ENCODE data around the gene LRPPRC. TPM values are rescaled to one million over a fixed set of nuclear protein-coding genes. Genes with fewer than 3 reads are reported as not detected.

Gene LRPPRC
- total and polyA plus RNA-seq, 10 of the 15 experiments (the other 5 are each of a cell fraction or from before 2014, with no cell fraction given) = 34.1 to 152 (median 97.0) TPM

DNA sequence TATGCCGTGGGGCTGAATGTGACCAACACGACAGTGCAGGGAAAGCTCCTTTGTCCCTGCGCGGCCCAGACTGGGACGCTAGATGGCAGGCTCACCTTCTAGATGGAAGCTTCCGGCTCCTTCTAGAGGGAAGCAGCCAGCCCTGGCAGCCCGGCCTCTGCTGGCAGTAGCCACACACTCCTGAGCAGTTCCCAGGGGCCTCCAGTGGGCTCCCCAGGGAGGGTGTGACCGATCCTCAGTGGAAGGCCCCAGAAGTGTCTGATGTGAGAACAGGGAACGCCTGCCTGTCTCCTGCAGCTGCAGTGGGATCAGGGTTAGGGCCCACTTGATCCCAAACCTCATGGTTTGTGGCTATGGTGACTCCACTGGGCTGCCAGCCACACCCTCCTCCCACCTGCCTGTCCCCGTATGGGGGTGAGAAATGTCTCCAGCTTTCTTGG, 48.5 kb upstream of the LRPPRC start:
- in situ Hi-C loops (cut with MboI) = loop anchor here (5.0 to 10.0 kb wide), 2 partner anchors 433 to 910 kb away; no protein-coding TSS in a partner anchor
- WGBS (ENCODE audit: insufficient coverage, insufficient replicate concordance, low lambda C conversion rate, missing lambda C conversion rate) = under 1% methylated on average over 10 of the region's 10 CpGs
- POLR2A ChIA-PET = interaction anchor here (1.1 kb wide), 1 partner anchor 44 kb away, joined by 4 read pairs; no protein-coding TSS in a partner anchor
- TF ChIP-seq TARDBP (IDR thresholded peaks at IDR 0.05; ENCODE audit: borderline replicate concordance) (no peak), MEF2B (IDR thresholded peaks at IDR 0.05; ENCODE audit: partially characterized antibody, poor library complexity, severe bottlenecking) (peak; percentile 96), KLF5 (IDR thresholded peaks at IDR 0.05; ENCODE audit: partially characterized antibody) (no peak), RELA (IDR thresholded peaks at IDR 0.05; ENCODE audit: borderline replicate concordance, partially characterized antibody) (no peak), HCFC1 (IDR thresholded peaks at IDR 0.05; ENCODE audit: low read length) (0 out of 2 replicates have a peak, but pooled peaks have one; percentile 22), BHLHE40 (IDR thresholded peaks at IDR 0.05; ENCODE audit: borderline replicate concordance in 1 of 2, low read depth in 2 of 2, low read length in 1 of 2) (peak; percentile 27 to 61; a peak in 2 of 4 replicates), RAD21 (IDR thresholded peaks at IDR 0.05; ENCODE audit: insufficient read depth, low read depth, low read length) (peak; percentile 92), RB1 (IDR thresholded peaks at IDR 0.05; ENCODE audit: borderline replicate concordance) (peak; percentile 95), GATAD2B (conservative IDR thresholded peaks at IDR 0.05; ENCODE audit: low read depth) (peak; percentile 88), IRF4 (IDR thresholded peaks at IDR 0.05; ENCODE audit: low read depth, low read length) (peak; percentile 62), SMC3 (IDR thresholded peaks at IDR 0.05; ENCODE audit: borderline replicate concordance, low read length) (peak; percentile 77)
- TF ChIP-seq, protein P1, sequence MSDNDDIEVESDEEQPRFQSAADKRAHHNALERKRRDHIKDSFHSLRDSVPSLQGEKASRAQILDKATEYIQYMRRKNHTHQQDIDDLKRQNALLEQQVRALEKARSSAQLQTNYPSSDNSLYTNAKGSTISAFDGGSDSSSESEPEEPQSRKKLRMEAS (IDR thresholded peaks at IDR 0.05; ENCODE audit: low read depth, low read length) = no peak
- TF ChIP-seq, protein P2, sequence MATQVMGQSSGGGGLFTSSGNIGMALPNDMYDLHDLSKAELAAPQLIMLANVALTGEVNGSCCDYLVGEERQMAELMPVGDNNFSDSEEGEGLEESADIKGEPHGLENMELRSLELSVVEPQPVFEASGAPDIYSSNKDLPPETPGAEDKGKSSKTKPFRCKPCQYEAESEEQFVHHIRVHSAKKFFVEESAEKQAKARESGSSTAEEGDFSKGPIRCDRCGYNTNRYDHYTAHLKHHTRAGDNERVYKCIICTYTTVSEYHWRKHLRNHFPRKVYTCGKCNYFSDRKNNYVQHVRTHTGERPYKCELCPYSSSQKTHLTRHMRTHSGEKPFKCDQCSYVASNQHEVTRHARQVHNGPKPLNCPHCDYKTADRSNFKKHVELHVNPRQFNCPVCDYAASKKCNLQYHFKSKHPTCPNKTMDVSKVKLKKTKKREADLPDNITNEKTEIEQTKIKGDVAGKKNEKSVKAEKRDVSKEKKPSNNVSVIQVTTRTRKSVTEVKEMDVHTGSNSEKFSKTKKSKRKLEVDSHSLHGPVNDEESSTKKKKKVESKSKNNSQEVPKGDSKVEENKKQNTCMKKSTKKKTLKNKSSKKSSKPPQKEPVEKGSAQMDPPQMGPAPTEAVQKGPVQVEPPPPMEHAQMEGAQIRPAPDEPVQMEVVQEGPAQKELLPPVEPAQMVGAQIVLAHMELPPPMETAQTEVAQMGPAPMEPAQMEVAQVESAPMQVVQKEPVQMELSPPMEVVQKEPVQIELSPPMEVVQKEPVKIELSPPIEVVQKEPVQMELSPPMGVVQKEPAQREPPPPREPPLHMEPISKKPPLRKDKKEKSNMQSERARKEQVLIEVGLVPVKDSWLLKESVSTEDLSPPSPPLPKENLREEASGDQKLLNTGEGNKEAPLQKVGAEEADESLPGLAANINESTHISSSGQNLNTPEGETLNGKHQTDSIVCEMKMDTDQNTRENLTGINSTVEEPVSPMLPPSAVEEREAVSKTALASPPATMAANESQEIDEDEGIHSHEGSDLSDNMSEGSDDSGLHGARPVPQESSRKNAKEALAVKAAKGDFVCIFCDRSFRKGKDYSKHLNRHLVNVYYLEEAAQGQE (IDR thresholded peaks at IDR 0.05; ENCODE audit: low read depth, low read length) = no peak
- TF ChIP-seq, protein P3, sequence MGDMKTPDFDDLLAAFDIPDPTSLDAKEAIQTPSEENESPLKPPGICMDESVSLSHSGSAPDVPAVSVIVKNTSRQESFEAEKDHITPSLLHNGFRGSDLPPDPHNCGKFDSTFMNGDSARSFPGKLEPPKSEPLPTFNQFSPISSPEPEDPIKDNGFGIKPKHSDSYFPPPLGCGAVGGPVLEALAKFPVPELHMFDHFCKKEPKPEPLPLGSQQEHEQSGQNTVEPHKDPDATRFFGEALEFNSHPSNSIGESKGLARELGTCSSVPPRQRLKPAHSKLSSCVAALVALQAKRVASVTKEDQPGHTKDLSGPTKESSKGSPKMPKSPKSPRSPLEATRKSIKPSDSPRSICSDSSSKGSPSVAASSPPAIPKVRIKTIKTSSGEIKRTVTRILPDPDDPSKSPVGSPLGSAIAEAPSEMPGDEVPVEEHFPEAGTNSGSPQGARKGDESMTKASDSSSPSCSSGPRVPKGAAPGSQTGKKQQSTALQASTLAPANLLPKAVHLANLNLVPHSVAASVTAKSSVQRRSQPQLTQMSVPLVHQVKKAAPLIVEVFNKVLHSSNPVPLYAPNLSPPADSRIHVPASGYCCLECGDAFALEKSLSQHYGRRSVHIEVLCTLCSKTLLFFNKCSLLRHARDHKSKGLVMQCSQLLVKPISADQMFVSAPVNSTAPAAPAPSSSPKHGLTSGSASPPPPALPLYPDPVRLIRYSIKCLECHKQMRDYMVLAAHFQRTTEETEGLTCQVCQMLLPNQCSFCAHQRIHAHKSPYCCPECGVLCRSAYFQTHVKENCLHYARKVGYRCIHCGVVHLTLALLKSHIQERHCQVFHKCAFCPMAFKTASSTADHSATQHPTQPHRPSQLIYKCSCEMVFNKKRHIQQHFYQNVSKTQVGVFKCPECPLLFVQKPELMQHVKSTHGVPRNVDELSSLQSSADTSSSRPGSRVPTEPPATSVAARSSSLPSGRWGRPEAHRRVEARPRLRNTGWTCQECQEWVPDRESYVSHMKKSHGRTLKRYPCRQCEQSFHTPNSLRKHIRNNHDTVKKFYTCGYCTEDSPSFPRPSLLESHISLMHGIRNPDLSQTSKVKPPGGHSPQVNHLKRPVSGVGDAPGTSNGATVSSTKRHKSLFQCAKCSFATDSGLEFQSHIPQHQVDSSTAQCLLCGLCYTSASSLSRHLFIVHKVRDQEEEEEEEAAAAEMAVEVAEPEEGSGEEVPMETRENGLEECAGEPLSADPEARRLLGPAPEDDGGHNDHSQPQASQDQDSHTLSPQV (IDR thresholded peaks at IDR 0.05) = 0 out of 2 replicates have a peak, but pooled peaks have one; percentile 25

More for the DNA sequence above, 48.5 kb upstream of the LRPPRC start:
- H3K9ac ChIP-seq (ENCODE audit: control insufficient read depth, insufficient read depth, low read length) = peak overlapping the region; percentile 34; the same call in 1 of the 2 replicates
- CTCF ChIA-PET = interaction anchor here (0.6 to 2.9 kb wide), 54 partner anchors 9 to 1679 kb away, joined by 3 to 32 read pairs (median 4); partner anchors contain the start of gene CAMKMT
- no peak overlapping the region for H3K27ac ChIP-seq (ENCODE audit: control insufficient read depth, insufficient read depth)
- H2AFZ ChIP-seq (ENCODE audit: control insufficient read depth, low read depth, low read length) = peak overlapping the region; percentile 93
- ATAC-seq (peak; percentile 100), DNase-seq (ENCODE audit: low read depth, low spot score) (peak; percentile 44), FAIRE-seq (peak; percentile 87)
- no peaks in the 10 kb centered on the region for H3K27me3 ChIP-seq (replicated peaks in 1 of 2; ENCODE audit: control insufficient read depth in 2 of 2, insufficient read depth in 2 of 2, low read length in 1 of 2)
- H3K4me2 ChIP-seq (ENCODE audit: control insufficient read depth, insufficient read depth) = 0 out of 2 replicates have a peak overlapping the region, but pooled peaks have one; percentile 15
- H3K4me3 ChIP-seq = no peak overlapping the region
- H3K36me3 ChIP-seq (ENCODE audit: control insufficient read depth in 2 of 2, insufficient read depth in 2 of 2, low read length in 1 of 2) = no peaks in the 10 kb centered on the region
- H4K20me1 ChIP-seq (ENCODE audit: control insufficient read depth, insufficient read depth) = no peaks in the 10 kb centered on the region
- RAD21 ChIA-PET (ENCODE audit: unreplicated experiment) = interaction anchor here (0.6 to 1.8 kb wide), 19 partner anchors 8 to 928 kb away, joined by 3 to 27 read pairs (median 4); no protein-coding TSS in a partner anchor
- H3K9me3 ChIP-seq (replicated peaks; ENCODE audit: control insufficient read depth, insufficient read depth, low read length) = no peaks in the 10 kb centered on the region
- no peaks in the 10 kb centered on the region for H3K79me2 ChIP-seq (ENCODE audit: control insufficient read depth, insufficient read depth, low read length)
- no TSS peak for BruUV-seq (replicated peaks)
- intact Hi-C loops (cut with micrococcal nuclease; ENCODE audit: unreplicated experiment) = loop anchor here (1.0 to 5.0 kb wide), 7 partner anchors 42 to 908 kb away; no protein-coding TSS in a partner anchor
- SMC1A ChIA-PET (ENCODE audit: uncharacterized antibody, unreplicated experiment) = interaction anchor here (0.8 to 1.5 kb wide), 14 partner anchors 8 to 911 kb away, joined by 3 to 9 read pairs (median 4); no protein-coding TSS in a partner anchor
- peaks cover 5% of the 10 kb centered on the region for H3K4me1 ChIP-seq (ENCODE audit: control insufficient read depth, insufficient read depth, low read length)
